Lower lobe of right lung (tissue), 2 donors: ENCODE results near the gene CALY. TPM values are rescaled to one million over a fixed set of nuclear protein-coding genes. Genes with fewer than 3 reads are reported as not detected.

Source experiments
- ATAC-seq, 2 donors: fragments of 200-7000 bp; cut with Tn5 transposase; one replicate each; pipeline ENCODE4 v1.9.1; 2020 to 2022; ENCODE audit warnings: mild to moderate bottlenecking in 2 of 2, moderate library complexity in 2 of 2
- DNase-seq: peaks from one replicate; pipeline ENCODE4 v3.0.0-alpha.2; 2020
- H3K27ac ChIP-seq: fragments of 200-600 bp; one replicate; pipeline ENCODE4 v1.8.0; 2022
- H3K27me3 ChIP-seq: fragments of 200-600 bp; one replicate; pipeline ENCODE4 v1.8.0; 2022; ENCODE audit warnings: low read depth
- H3K36me3 ChIP-seq: fragments of 200-600 bp; one replicate; pipeline ENCODE4 v1.8.0; 2022; ENCODE audit warnings: mild to moderate bottlenecking
- H3K4me1 ChIP-seq: fragments of 200-600 bp; one replicate; pipeline ENCODE4 v1.8.0; 2022
- H3K4me3 ChIP-seq: fragments of 200-600 bp; one replicate; pipeline ENCODE4 v1.8.0; 2022; ENCODE audit warnings: mild to moderate bottlenecking
- H3K9me3 ChIP-seq: fragments of 200-600 bp; one replicate; pipeline ENCODE4 v1.8.0; 2022
- CTCF ChIP-seq: fragments of 200-600 bp; IDR thresholded peaks from one replicate; pipeline ENCODE4 v1.8.0; 2022; ENCODE audit warnings: antibody characterized with exemption, mild to moderate bottlenecking
- intact Hi-C: fragments of 100-400 bp; cut with DNase I; formaldehyde crosslinking; loops from one replicate; pipeline ENCODE4 v1.11.0; 2022
- total RNA-seq: library from RNA; stranded (reverse); fragmentation: NEBNext Ultra II Directional; extraction: Animal tissue kit (Norgen Biotek cat#: 25700); gene quantifications from one replicate; pipeline ENCODE4 v1.2.1, GENCODE V29; 2021
- donor health status: DM: no; HTN: yes; CAD: no; lungs with severe emphysema.

The CALY gene
- total RNA-seq, 1 donor from 2014 or later: not detected

DNA sequence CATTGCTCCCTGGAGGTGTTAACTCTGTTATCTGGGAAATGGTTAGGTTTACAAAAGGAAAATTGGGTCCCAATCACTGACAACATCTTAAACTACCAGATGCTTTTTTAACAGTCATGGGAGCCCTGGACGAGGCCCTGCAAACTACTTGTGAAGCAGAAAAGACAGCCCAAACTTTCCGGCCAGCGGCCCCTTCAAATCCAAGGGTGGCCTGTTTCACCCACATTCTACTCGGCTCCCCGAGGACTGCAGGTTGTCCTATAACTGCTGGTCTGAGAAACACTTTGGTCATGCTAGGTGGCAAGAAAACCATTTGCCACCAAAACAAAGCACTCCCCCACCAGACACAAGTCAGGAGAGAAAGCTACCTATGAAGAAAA is 30.6 kb downstream of the CALY start:
- Histone ChIP-seq H3K36me3 (peaks cover 33% of the 10 kb centered on the region), H3K27ac (peak overlapping the region; percentile 72), H3K4me3 (no peak overlapping the region), H3K9me3 (no peaks in the 10 kb centered on the region), H3K4me1 (peaks cover 28% of the 10 kb centered on the region), H3K27me3 (no peaks in the 10 kb centered on the region)
- DNase-seq (peak; percentile 22), ATAC-seq (no peak)
- no peak for TF ChIP-seq CTCF
- intact Hi-C loops: no loop called here

DNA sequence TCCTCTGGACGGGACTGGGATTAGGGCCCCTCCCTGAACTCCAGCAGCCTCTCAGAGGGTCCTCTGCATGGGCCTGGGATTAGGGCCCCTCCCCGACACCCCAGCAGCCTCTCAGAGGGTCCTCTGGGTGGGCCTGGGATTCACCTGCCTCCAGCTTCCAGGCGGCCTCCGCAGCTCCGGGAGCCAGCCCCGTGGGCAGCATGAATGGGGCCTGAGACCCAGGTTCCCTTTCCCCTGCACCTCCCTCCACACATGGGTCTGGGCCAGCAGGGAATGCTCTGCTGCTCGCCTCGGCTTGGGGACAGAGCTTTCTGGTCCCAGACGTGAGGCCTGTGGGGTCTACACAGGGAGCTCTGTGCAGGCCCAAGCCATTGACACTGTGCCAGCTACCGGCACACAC is 33.5 kb downstream of the CALY start:
- no peaks in the 10 kb centered on the region for H3K27me3 ChIP-seq
- no peak for TF ChIP-seq CTCF
- intact Hi-C loops: no loop called here
- DNase-seq (no peak), ATAC-seq (no peak)
- H3K9me3 ChIP-seq: no peaks in the 10 kb centered on the region
- no peak overlapping the region for H3K4me3 ChIP-seq
- peaks cover 22% of the 10 kb centered on the region for H3K4me1 ChIP-seq
- no peak overlapping the region for H3K27ac ChIP-seq
- H3K36me3 ChIP-seq: peaks cover 46% of the 10 kb centered on the region

DNA sequence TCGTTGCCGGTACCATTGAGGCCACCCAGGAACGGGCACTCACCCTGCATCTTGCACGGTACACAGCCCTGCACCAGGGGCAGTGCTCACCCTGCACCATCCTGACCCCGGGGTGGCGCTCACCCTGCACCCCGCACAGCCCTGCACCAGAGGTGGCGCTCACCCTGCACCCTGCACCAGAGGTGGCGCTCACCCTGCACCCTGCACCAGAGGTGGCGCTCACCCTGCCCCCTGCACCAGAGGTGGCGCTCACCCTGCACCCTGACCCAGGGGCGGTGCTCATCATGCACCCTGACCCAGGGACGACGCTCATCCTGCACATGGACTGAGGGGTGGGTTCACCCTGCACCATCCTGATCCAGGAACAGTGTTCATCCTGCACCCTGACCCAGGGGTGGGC is 34.5 kb downstream of the CALY start:
- no peak overlapping the region for H3K27ac ChIP-seq
- no peak for TF ChIP-seq CTCF
- ATAC-seq (no peak), DNase-seq (no peak)
- intact Hi-C loops: no loop called here
- no peaks in the 10 kb centered on the region for H3K9me3 ChIP-seq
- no peaks in the 10 kb centered on the region for H3K27me3 ChIP-seq
- H3K36me3 ChIP-seq: peaks cover 56% of the 10 kb centered on the region
- peaks cover 13% of the 10 kb centered on the region for H3K4me1 ChIP-seq
- no peak overlapping the region for H3K4me3 ChIP-seq

DNA sequence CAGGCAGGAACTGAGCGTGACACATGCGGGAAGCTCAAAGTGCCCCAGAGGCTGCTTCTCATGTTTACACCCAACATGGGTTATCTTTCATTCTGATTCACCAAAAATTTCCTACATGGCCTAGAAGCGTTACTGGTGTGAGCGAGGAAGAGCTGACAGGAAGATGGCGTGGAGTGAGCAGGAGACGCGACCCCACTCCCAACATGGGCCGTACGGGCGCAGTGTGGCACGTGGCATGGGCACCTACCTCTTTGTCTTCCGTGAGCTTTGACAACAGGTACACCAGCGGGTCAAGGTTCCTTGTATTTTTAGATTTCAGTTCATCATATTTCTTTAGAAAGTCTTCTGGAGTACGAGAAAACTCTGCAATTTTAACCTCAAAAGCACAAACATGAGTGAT is 37.0 kb downstream of the CALY start:
- H3K27me3 ChIP-seq: no peaks in the 10 kb centered on the region
- peaks cover 81% of the 10 kb centered on the region for H3K36me3 ChIP-seq

DNA sequence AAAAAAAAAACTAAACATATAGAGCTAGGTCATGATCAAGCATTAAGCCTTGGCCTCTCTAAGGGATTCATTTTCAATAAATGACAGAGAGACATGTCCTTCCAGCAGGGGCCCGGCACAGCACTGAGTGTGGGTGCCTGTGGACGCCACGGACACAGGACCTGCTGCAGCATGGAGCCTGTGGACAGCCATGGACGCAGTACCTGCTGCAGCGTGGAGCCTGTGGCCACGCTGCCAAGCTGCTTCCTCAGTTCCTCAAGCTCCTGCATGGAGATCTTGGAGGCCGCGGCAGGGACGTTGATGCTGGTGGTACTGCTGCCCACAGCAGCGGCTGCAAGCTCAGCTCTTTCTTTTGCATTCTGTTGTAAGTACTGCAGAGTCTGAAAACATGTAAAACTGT is 37.5 kb downstream of the CALY start:
- intact Hi-C loops: no loop called here
- no peak for TF ChIP-seq CTCF
- Histone ChIP-seq H3K27ac (no peak overlapping the region), H3K4me3 (no peak overlapping the region), H3K27me3 (no peaks in the 10 kb centered on the region), H3K4me1 (no peaks in the 10 kb centered on the region), H3K36me3 (peaks cover 86% of the 10 kb centered on the region), H3K9me3 (no peaks in the 10 kb centered on the region)
- no peak for DNase-seq
- no peak for ATAC-seq

More for the DNA sequence above, 37.0 kb downstream of the CALY start:
- Histone ChIP-seq H3K4me1 (no peaks in the 10 kb centered on the region), H3K27ac (no peak overlapping the region), H3K9me3 (no peaks in the 10 kb centered on the region), H3K4me3 (no peak overlapping the region)
- TF ChIP-seq CTCF: no peak
- ATAC-seq: no peak
- DNase-seq: no peak
- intact Hi-C loops: no loop called here

- no peak for TF ChIP-seq CTCF
- peaks cover under 1% of the 10 kb centered on the region for H3K4me1 ChIP-seq
- H3K9me3 ChIP-seq: no peaks in the 10 kb centered on the region
- H3K4me3 ChIP-seq: no peak overlapping the region
- H3K27ac ChIP-seq: no peak overlapping the region
- intact Hi-C loops: no loop called here
- H3K27me3 ChIP-seq: no peaks in the 10 kb centered on the region
- H3K36me3 ChIP-seq: peaks cover 94% of the 10 kb centered on the region
- no peak for DNase-seq
- ATAC-seq: no peak
Measured at GRCh38 chr10:133298466-133298865, 38.2 kb downstream of the CALY start.
